PC-3 (cell line): ENCODE measurements around the gene ARHGAP26. TPM values are rescaled to one million over a fixed set of nuclear protein-coding genes. Genes with fewer than 3 reads are reported as not detected.

ENCODE experiments used
- ATAC-seq: fragments of 200-7000 bp; cut with Tn5 transposase; 2 replicates; pipeline ENCODE4 v1.9.1; 2020; ENCODE audit warnings: mild to moderate bottlenecking, moderate library complexity
- BruUV-seq: library from RNA; stranded (reverse); fragments of 400-500 nt; replicated peaks from 2 replicates; lab custom pipeline; 2021; lab: Mats Ljungman, UMichigan
- CTCF ChIA-PET: fragments of 300-600 bp; sonication (Branson Sonifier 250); formaldehyde crosslinking; loops from one replicate; lab custom pipeline; 2022; ENCODE audit warnings: antibody characterized with exemption; lab: Charles Lee
- POLR2A ChIA-PET: fragments of 300-600 bp; sonication (Branson Sonifier 250); formaldehyde crosslinking; loops from one replicate; lab custom pipeline; 2022; ENCODE audit warnings: antibody characterized with exemption; ENCODE audit not compliant: unreplicated experiment; lab: Charles Lee
- DNase-seq: peaks from one replicate; pipeline ENCODE4 v3.0.0-alpha.2; 2015
- H2AFZ ChIP-seq: fragments of 300-600 bp; sonication (generic); 2 replicates; pipeline ENCODE4 v1.6.0; 2016; ENCODE audit warnings: antibody characterized with exemption, low read length
- H3F3A ChIP-seq: fragments of 300-600 bp; sonication (generic); one replicate; pipeline ENCODE4 v1.6.0; 2017; ENCODE audit warnings: antibody characterized with exemption, low read length, control low read depth, mild to moderate bottlenecking; ENCODE audit not compliant: unreplicated experiment
- H3K27ac ChIP-seq: fragments of 300-600 bp; sonication (generic); 2 replicates; pipeline ENCODE4 v1.5.1; 2016; ENCODE audit warnings: mild to moderate bottlenecking, low read length
- H3K27me3 ChIP-seq: fragments of 300-600 bp; sonication (generic); 2 replicates; pipeline ENCODE4 v1.6.1; 2016; ENCODE audit warnings: low read length, mixed read lengths
- H3K36me3 ChIP-seq: fragments of 300-600 bp; sonication (generic); 2 replicates; pipeline ENCODE4 v1.6.1; 2016; ENCODE audit warnings: low read depth, mixed run types, low read length, mixed read lengths
- H3K4me1 ChIP-seq: fragments of 300-600 bp; sonication (generic); 2 replicates; pipeline ENCODE4 v1.5.1; 2016; ENCODE audit warnings: low read length; ENCODE audit not compliant: insufficient read depth
- H3K4me2 ChIP-seq: fragments of 300-600 bp; sonication (generic); 2 replicates; pipeline ENCODE4 v1.6.0; 2016; ENCODE audit warnings: low read length
- H3K4me3 ChIP-seq: fragments of 300-600 bp; sonication (generic); 2 replicates; pipeline ENCODE4 v1.5.1; 2016; ENCODE audit warnings: mild to moderate bottlenecking, low read length, mixed read lengths
- H3K79me2 ChIP-seq: fragments of 300-600 bp; sonication (generic); 2 replicates; pipeline ENCODE4 v1.6.1; 2017; ENCODE audit warnings: low read length, mixed read lengths
- H3K9ac ChIP-seq: fragments of 300-600 bp; sonication (generic); 2 replicates; pipeline ENCODE4 v1.6.0; 2016; ENCODE audit warnings: mild to moderate bottlenecking, low read length
- H3K9me2 ChIP-seq: fragments of 300-600 bp; sonication (generic); replicated peaks from 2 replicates; pipeline ENCODE4 v1.6.1; 2016; ENCODE audit warnings: mixed run types, low read length, mixed read lengths
- H3K9me3 ChIP-seq: fragments of 300-600 bp; sonication (generic); 2 replicates; pipeline ENCODE4 v1.6.1; 2016; ENCODE audit warnings: low read length, mixed read lengths
- H4K20me1 ChIP-seq: fragments of 300-600 bp; sonication (generic); 2 replicates; pipeline ENCODE4 v1.6.1; 2016; ENCODE audit warnings: low read length, mixed read lengths
- CTCF ChIP-seq: fragments of 300-600 bp; sonication (generic); conservative IDR thresholded peaks from 2 replicates; pipeline ENCODE4 v1.5.1; 2017; ENCODE audit warnings: antibody characterized with exemption, low read depth, mild to moderate bottlenecking, low read length
- EZH2 ChIP-seq: fragments of 300-600 bp; sonication (generic); IDR thresholded peaks from one replicate; pipeline ENCODE4 v1.6.1; 2017; ENCODE audit warnings: antibody characterized with exemption, mild to moderate bottlenecking, low read length; ENCODE audit not compliant: unreplicated experiment
- EZH2phosphoT487 ChIP-seq: fragments of 300-600 bp; sonication (generic); IDR thresholded peaks from 2 replicates; pipeline ENCODE4 v1.6.1; 2018; ENCODE audit warnings: mild to moderate bottlenecking, antibody characterized with exemption, low read length, borderline replicate concordance
- intact Hi-C: fragments of 100-400 bp; cut with micrococcal nuclease; formaldehyde crosslinking; loops from 2 replicates; pipeline ENCODE4 v1.9.0; 2023
- total RNA-seq: library from RNA; depleted of rRNA; stranded (reverse); fragments of >200 nt; gene quantifications from 2 replicates; pipeline ENCODE4 v1.2.3, GENCODE V29; 2014

The ARHGAP26 gene
- total RNA-seq, 1 experiment from 2014 or later: 11.7 TPM

- H3K36me3 ChIP-seq: no peaks in the 10 kb centered on the region
- no peaks in the 10 kb centered on the region for H3K27me3 ChIP-seq
- H3K9me3 ChIP-seq: no peaks in the 10 kb centered on the region
- H3K9ac ChIP-seq: no peak overlapping the region
- H3K4me3 ChIP-seq: no peak overlapping the region
- no peaks in the 10 kb centered on the region for H3K79me2 ChIP-seq
- TF ChIP-seq CTCF: no peak
- intact Hi-C loops: no loop called here
- BruUV-seq: no TSS peak
- H3K4me1 ChIP-seq: peaks cover 20% of the 10 kb centered on the region
- H3K9me2 ChIP-seq: no peaks in the 10 kb centered on the region
- CTCF ChIA-PET: no interaction called here
- DNase-seq (no peak), ATAC-seq (no peak; the same call in 1 of the 2 replicates)
- POLR2A ChIA-PET: no interaction called here
- no peaks in the 10 kb centered on the region for H3F3A ChIP-seq
- H3K27ac ChIP-seq: no peak overlapping the region
- no peak overlapping the region for H2AFZ ChIP-seq
- H4K20me1 ChIP-seq: no peaks in the 10 kb centered on the region
- H3K4me2 ChIP-seq: no peak overlapping the region
Measured at GRCh38 chr5:143153332-143154119, 383.3 kb downstream of the ARHGAP26 start.

DNA sequence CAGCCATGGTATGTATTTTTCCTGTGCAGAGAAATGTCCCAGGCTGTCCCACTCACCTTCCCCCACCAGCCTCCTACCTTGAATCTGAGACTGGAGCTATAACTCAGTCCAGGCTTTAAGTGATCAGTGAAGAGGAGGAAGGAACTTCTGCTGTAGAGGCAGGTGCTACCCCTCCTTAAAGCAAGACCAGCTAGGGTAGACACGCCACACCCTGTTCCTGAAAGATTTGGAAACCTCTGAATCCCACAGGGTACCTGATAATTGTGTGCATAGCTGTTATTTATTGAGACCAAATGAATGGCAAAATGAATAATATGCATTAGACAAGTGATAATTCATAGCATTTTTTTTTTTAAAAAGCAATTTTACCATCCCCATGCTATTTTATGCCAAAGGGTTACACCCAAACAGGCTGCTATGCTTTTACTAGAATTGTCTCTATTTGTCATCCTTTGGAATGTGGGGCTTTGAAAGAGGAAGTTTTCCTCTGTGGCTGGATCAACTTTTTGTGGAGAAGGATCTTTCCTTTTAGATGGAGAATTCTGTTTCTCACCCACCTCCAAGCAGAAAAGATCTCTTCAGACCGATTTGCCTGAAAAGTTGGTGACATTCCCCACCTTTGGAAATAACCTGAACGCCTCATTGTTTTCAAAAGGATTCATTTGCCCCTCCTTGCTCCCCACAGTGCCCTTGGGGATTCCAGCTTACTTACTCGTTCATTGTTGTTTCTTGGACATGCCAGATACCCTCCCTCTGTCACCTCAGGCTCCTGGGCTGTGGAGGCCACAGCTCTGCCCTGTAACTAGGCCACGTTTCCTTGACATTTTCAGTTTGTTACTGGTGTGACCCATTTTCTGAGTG, 384.6 kb downstream of the ARHGAP26 start:
- Histone ChIP-seq H3K4me1 (peaks cover 20% of the 10 kb centered on the region), H2AFZ (peak overlapping the region; percentile 46; the same call in 1 of the 2 replicates)
- POLR2A ChIA-PET: no interaction called here

DNA sequence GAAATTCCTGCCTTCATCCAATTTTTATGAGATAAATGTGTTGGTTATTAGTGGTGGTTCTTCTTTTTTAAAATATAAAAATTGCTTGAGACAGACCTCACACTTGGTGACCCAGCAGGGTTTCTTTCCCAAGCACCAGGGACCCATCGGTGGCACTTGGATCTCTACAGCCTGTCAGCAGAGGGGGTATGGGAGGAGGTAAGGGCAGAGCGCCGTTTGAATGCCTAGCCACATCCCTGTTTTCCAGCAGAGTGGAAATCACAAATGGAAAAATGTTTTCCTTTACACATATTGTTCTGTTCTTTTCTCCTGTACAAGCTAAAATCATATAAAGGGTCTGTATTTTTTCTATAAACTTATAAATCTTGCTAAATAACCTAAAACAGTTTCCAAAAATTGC, 385.3 kb downstream of the ARHGAP26 start:
- no peaks in the 10 kb centered on the region for H3F3A ChIP-seq
- peak overlapping the region; percentile 48 for H3K27ac ChIP-seq
- peaks cover 20% of the 10 kb centered on the region for H3K4me1 ChIP-seq
- H3K4me3 ChIP-seq: no peak overlapping the region
- no peaks in the 10 kb centered on the region for H3K36me3 ChIP-seq
- H3K9me3 ChIP-seq: no peaks in the 10 kb centered on the region
- CTCF ChIA-PET: no interaction called here
- no peaks in the 10 kb centered on the region for H3K9me2 ChIP-seq
- POLR2A ChIA-PET: no interaction called here
- no peak overlapping the region for H3K9ac ChIP-seq
- no peaks in the 10 kb centered on the region for H4K20me1 ChIP-seq
- no peaks in the 10 kb centered on the region for H3K79me2 ChIP-seq
- TF ChIP-seq CTCF (no peak), EZH2phosphoT487 (no peak), EZH2 (no peak)
- ATAC-seq (no peak), DNase-seq (no peak)
- no peaks in the 10 kb centered on the region for H3K27me3 ChIP-seq
- 0 out of 2 replicates have a peak overlapping the region, but pooled peaks have one; percentile 46 for H2AFZ ChIP-seq
- H3K4me2 ChIP-seq: 0 out of 2 replicates have a peak overlapping the region, but pooled peaks have one; percentile 51
- intact Hi-C loops: no loop called here
- BruUV-seq: no TSS peak

More for the DNA sequence above, 384.6 kb downstream of the ARHGAP26 start:
- Histone ChIP-seq H3K4me3 (no peak overlapping the region), H3K36me3 (no peaks in the 10 kb centered on the region), H3F3A (no peaks in the 10 kb centered on the region), H3K9me2 (no peaks in the 10 kb centered on the region), H4K20me1 (no peaks in the 10 kb centered on the region), H3K27ac (peak overlapping the region; percentile 48), H3K9me3 (no peaks in the 10 kb centered on the region), H3K79me2 (no peaks in the 10 kb centered on the region), H3K9ac (no peak overlapping the region), H3K4me2 (peak overlapping the region; percentile 51), H3K27me3 (no peaks in the 10 kb centered on the region)
- BruUV-seq: no TSS peak
- DNase-seq (peak; percentile 58), ATAC-seq (peak; percentile 77)
- CTCF ChIA-PET: no interaction called here
- intact Hi-C loops: no loop called here
- no peak for TF ChIP-seq EZH2
- TF ChIP-seq EZH2phosphoT487: no peak
